Measurements from ENCODE around the gene ACP2. TPM values are rescaled to one million over a fixed set of nuclear protein-coding genes. Genes with fewer than 3 reads are reported as not detected.
A peak's percentile ranks its signal among the peaks of the same experiment; 100 is the strongest.

Gene ACP2
- total RNA-seq, 3 donors from 2014 or later = 39.7 to 45.2 (median 41.9) TPM

- H3K4me1 ChIP-seq = peaks cover 7 to 10% of the 10 kb centered on the region in 2 donors
- intact Hi-C loops (cut with DNase I; ENCODE audit: low total_unique reads) = no loop called here
- no peak for DNase-seq (ENCODE audit: low spot score in 2 of 2)
- H3K27me3 ChIP-seq = no peaks in the 10 kb centered on the region
- no peak overlapping the region for H3K4me3 ChIP-seq
- no peaks in the 10 kb centered on the region for H3K36me3 ChIP-seq
- H3K9me3 ChIP-seq = no peaks in the 10 kb centered on the region
- no peak overlapping the region for H3K27ac ChIP-seq
- TF ChIP-seq POLR2AphosphoS5 (IDR thresholded peaks at IDR 0.05) (no peak), POLR2A (IDR thresholded peaks at IDR 0.05) (no peak)
- TF ChIP-seq, protein P1, sequence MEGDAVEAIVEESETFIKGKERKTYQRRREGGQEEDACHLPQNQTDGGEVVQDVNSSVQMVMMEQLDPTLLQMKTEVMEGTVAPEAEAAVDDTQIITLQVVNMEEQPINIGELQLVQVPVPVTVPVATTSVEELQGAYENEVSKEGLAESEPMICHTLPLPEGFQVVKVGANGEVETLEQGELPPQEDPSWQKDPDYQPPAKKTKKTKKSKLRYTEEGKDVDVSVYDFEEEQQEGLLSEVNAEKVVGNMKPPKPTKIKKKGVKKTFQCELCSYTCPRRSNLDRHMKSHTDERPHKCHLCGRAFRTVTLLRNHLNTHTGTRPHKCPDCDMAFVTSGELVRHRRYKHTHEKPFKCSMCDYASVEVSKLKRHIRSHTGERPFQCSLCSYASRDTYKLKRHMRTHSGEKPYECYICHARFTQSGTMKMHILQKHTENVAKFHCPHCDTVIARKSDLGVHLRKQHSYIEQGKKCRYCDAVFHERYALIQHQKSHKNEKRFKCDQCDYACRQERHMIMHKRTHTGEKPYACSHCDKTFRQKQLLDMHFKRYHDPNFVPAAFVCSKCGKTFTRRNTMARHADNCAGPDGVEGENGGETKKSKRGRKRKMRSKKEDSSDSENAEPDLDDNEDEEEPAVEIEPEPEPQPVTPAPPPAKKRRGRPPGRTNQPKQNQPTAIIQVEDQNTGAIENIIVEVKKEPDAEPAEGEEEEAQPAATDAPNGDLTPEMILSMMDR (IDR thresholded peaks at IDR 0.05) = no peak
Measured at GRCh38 chr11:47244448-47245350, 3.9 kb downstream of the ACP2 start.

DNA sequence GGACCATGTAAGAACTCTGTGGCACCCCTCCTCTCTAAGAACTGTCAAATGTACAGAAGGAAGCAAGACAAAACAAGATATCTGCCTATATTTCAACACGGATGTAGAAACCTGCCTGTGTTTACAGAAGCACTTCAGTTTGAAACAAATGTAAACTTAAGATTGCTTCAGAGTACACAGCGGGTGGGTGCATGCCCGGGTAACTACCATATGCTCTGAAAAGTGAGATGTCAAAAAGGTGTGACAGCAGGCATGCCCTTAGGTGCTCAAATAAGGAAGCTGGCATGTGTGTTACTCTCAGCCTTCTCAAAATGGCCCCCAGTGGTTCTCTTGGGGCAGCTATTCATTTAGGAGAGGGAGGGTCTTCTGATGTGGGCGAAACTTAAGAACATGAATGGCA, 5.2 kb downstream of the ACP2 start:
- intact Hi-C loops (cut with DNase I; ENCODE audit: low total_unique reads) = no loop called here
- Histone ChIP-seq H3K4me1 (peaks cover 4 to 10% of the 10 kb centered on the region in 2 donors), H3K36me3 (no peaks in the 10 kb centered on the region), H3K4me3 (no peak overlapping the region), H3K9me3 (no peaks in the 10 kb centered on the region), H3K27me3 (no peaks in the 10 kb centered on the region), H3K27ac (peak overlapping the region; percentile 61 to 65)
- TF ChIP-seq POLR2A (IDR thresholded peaks at IDR 0.05) (no peak), POLR2AphosphoS5 (IDR thresholded peaks at IDR 0.05) (no peak)
- TF ChIP-seq, protein P1 (IDR thresholded peaks at IDR 0.05) = no peak
- no peak for DNase-seq (ENCODE audit: low spot score in 2 of 2)

- H3K4me3 ChIP-seq = no peak overlapping the region
- DNase-seq (ENCODE audit: low spot score in 2 of 2) = peak in 1 of 2 donors; percentile 67
- TF ChIP-seq POLR2AphosphoS5 (IDR thresholded peaks at IDR 0.05) (no peak), POLR2A (IDR thresholded peaks at IDR 0.05) (no peak)
- TF ChIP-seq, protein P1 (IDR thresholded peaks at IDR 0.05) = no peak
- H3K36me3 ChIP-seq = no peaks in the 10 kb centered on the region
- no peaks in the 10 kb centered on the region for H3K9me3 ChIP-seq
- peak overlapping the region; percentile 61 to 65 for H3K27ac ChIP-seq
- H3K4me1 ChIP-seq = peaks cover 0 to 7% of the 10 kb centered on the region in 2 donors
- intact Hi-C loops (cut with DNase I; ENCODE audit: low total_unique reads) = no loop called here
- no peaks in the 10 kb centered on the region for H3K27me3 ChIP-seq
Measured at GRCh38 chr11:47242596-47243192, 5.9 kb downstream of the ACP2 start.

DNA sequence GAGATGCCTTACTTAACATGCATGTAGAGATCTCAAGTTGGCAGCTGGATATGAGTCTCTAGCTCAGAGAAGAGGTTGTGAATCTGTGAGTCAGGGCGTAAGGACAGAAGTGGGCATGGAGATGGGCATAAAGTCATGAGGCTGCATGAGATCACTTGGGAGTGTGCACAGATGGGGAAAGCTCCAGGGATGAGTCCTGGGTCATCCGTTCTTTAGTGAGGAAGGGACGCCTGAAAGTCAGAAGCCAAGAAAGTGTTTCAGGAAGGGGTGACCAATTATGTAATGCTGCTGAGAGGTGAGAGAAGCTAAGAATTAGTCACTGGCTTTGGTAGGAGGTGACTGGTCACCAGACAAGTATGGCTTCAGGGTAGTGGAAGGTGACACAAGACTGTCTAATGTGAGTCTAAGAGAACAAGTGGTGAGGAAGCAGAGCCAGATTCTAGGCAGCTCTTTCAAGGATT, 6.7 kb downstream of the ACP2 start:
- H3K4me3 ChIP-seq = no peak overlapping the region
- no peaks in the 10 kb centered on the region for H3K27me3 ChIP-seq
- DNase-seq (ENCODE audit: low spot score in 2 of 2) = no peak
- no peak overlapping the region for H3K27ac ChIP-seq
- TF ChIP-seq POLR2A (IDR thresholded peaks at IDR 0.05) = no peak
- TF ChIP-seq, protein P1 (IDR thresholded peaks at IDR 0.05) = no peak
- TF ChIP-seq POLR2AphosphoS5 (IDR thresholded peaks at IDR 0.05) = no peak
- H3K9me3 ChIP-seq = no peaks in the 10 kb centered on the region
- intact Hi-C loops (cut with DNase I; ENCODE audit: low total_unique reads) = no loop called here
- H3K4me1 ChIP-seq = no peaks in the 10 kb centered on the region
- no peaks in the 10 kb centered on the region for H3K36me3 ChIP-seq

GRCh38 chr11:47239852-47240251, 8.8 kb downstream of the ACP2 start:
- Histone ChIP-seq H3K9me3 (no peaks in the 10 kb centered on the region), H3K27me3 (no peaks in the 10 kb centered on the region), H3K4me3 (no peak overlapping the region), H3K27ac (no peak overlapping the region), H3K4me1 (no peaks in the 10 kb centered on the region), H3K36me3 (no peaks in the 10 kb centered on the region)
- DNase-seq (ENCODE audit: low spot score in 2 of 2) = no peak
- intact Hi-C loops (cut with DNase I; ENCODE audit: low total_unique reads) = no loop called here
- TF ChIP-seq, protein P1 (IDR thresholded peaks at IDR 0.05) = no peak
- no peak for TF ChIP-seq POLR2A (IDR thresholded peaks at IDR 0.05)
- TF ChIP-seq POLR2AphosphoS5 (IDR thresholded peaks at IDR 0.05) = no peak
